Ureter (tissue), 1 donor: Measurements from ENCODE around the gene ZSCAN5A. TPM values are rescaled to one million over a fixed set of nuclear protein-coding genes. Genes with fewer than 3 reads are reported as not detected.
A peak's percentile ranks its signal among the peaks of the same experiment; 100 is the strongest.
"Not testable (repeated sequence)": the region's sequence is repeated elsewhere in the genome, so short reads cannot be mapped to it uniquely, and the experiment has no call there.

Experiments used
- DNase-seq: peaks from one replicate; pipeline ENCODE4 v3.0.0-alpha.2; 2020; ENCODE audit warnings: low spot score
- total RNA-seq: library from RNA; stranded (reverse); gene quantifications from one replicate; pipeline ENCODE4 v1.2.4, GENCODE V29; 2023
- donor health status: DM: yes; HTN: yes; CAD: no.

The ZSCAN5A gene, protein sequence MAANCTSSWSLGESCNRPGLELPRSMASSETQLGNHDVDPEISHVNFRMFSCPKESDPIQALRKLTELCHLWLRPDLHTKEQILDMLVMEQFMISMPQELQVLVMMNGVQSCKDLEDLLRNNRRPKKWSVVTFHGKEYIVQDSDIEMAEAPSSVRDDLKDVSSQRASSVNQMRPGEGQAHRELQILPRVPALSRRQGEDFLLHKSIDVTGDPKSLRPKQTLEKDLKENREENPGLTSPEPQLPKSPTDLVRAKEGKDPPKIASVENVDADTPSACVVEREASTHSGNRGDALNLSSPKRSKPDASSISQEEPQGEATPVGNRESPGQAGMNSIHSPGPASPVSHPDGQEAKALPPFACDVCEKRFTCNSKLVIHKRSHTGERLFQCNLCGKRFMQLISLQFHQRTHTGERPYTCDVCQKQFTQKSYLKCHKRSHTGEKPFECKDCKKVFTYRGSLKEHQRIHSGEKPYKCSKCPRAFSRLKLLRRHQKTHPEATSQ
- total RNA-seq, result 31.1 TPM

DNA sequence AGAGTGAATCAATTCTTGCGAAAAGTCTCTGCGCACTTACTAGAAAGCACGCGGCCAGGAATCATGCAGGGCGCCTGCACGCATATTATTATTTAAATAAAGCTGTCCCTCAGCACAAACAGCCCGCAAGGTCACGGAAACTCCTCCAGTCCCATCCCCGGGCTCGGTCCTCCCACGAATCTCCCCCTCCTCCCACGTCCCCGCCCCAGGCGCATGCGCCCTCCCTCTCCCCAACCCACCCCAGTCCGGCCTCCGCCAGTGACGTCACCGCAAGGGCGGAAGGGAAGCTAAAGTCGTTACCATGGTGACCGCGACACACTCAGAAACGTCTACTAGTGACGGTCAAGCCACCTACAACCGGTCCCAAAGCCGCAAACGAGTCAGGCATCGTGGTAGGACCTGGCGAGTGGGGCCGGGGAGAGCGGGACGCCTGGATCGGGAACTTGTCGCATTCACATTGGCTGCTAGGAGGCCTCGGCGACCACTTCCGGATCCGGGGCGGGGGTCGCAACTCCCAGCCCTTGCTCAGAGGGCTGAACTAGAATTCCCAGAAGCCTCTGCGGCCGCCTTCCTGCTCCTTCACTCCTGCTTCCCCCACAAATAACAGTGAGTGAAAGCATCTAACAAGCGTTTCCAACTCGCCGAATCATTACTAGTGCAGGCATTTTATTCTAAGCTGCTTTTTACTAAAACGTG lies at the start of gene ZSCAN5A:
Gene ZSCAN5A, minus strand, starts transcription at position 459 of the 696 bp plus-strand sequence. CDS start 89,793 bp downstream, outside the sequence.
- DNase-seq, result peak; percentile 98

DNA sequence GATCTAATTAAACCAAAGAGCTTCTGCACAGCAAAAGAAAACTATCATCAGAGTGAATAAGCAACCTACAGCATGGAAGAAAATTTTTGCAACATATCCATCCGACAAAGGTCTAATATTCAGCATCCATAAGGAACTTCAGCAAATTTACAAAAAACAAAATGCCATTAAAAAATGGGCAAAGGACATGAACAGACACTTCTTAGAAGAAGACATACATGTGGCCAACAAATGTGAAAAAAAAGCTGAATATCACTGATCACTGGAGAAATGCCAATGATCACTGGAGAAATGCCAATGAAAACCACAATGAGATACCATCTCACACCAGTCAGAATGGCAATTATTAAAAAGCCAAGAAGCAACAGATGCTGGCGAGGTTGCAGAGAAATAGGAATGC lies 46.2 kb upstream of the ZSCAN5A start:
- DNase-seq, result no peak

DNA sequence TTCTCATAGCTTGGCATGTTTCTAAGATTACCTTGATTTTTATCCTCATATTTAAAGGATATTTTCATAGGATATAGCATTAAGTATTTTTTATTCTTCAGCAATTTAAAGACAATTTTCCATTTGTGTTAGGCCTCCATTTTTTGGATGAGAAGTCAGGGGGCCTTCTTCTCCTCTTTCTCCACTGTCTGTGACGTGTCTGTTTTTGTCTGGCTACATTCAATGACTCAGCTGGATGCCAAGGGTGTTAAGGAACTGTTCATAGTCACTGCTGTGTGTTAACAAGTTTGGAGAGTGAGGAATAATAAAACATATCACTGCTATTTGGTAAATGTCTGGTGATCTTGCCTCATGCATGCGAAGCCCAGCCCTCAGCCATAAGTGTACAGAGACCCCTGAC lies 42.3 kb upstream of the ZSCAN5A start:
- no peak for DNase-seq

DNA sequence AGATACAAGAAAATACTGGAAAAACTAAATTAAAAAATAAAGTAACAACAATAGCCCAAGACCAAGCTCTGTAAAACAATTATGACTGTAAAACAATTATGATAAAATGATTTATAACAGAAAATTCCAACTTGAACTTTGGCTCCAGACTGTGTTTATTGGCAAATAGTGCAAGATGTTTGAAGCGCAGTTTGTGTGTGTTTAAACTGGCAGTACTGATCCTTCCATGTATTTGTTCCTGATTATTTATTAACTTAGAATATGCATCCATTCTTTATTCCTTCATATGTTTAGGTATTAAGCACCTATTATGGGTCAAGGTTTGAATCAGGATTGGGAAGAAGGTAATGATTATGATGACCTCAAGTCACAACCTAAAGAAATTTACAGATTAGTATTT lies 40.9 kb upstream of the ZSCAN5A start:
- DNase-seq, result no peak

DNA sequence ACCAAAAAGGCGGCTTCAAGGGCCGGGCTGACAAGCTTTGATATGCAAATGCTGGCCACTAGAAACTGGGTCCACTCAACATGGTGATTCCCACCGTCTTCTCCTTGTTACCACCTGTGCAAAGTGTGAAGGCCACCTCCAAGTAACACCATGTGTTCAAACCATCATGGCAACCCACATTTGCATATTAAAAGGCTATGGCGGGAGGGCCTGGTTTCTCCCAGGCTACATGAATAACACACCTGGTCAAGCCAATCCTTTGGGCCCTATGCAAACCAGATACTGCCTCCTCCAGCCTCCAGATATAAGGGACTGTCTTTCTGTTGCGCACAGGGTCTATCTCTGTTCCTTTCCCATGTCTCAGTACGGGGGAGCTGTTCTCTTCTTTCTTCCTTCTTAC lies 36.6 kb upstream of the ZSCAN5A start:
- no peak for DNase-seq

DNA sequence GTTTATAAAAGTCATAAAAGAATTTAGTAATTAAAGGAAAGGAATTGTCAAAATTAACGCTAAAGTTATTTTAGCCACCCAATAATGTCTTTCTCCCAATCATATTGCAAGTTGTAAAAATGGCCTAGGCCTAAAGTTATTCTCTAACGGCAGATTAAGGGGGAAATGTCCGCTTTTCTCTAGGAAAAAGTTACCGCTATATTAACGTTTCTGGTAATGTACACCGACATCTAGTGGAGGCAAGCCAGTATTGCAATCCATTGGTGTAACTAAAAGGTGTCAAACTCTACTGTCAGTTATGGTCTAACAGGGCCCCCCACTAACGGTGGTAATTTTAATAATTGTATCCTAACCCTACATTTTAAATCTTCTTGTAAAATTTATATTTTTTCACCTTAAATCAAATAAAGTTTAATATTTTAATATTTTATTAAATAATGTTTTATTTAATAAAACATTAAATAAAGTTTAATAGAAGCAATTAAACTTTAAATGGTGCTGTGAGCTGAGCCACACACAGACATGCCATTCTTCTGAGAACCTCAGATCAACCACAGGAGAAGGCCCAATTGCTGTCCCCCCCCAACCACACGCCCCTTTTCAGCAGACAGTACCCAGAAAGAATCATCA lies 35.9 kb upstream of the ZSCAN5A start:
- peak; percentile 44 for DNase-seq

DNA sequence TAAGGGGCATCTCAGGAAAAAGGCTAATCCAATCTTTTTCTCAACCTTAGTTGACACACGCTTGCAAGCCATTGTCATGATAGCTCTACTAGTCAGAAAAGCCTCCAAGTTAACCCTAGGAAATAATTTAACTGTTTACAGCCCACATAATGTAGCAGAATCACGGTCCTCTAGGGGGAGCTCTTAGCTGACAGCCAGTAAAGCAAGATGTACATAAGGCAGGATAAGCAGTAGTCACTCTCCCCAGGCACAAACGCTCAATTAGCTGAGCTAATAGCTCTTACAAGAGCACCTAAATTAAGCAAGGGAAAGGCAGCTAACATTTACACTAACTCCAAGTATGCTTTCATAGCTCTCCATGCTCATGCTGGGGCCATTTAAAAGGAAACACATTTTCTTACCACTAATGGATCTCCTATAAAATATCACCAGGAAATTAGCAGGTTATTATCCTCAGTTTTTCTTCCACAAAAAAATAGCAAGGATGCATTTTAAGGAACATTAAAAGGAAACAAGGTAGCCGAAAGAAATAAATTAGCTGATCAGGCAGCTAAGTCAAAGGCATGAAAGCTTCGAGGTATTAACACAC lies 33.7 kb upstream of the ZSCAN5A start:
- no peak for DNase-seq

DNA sequence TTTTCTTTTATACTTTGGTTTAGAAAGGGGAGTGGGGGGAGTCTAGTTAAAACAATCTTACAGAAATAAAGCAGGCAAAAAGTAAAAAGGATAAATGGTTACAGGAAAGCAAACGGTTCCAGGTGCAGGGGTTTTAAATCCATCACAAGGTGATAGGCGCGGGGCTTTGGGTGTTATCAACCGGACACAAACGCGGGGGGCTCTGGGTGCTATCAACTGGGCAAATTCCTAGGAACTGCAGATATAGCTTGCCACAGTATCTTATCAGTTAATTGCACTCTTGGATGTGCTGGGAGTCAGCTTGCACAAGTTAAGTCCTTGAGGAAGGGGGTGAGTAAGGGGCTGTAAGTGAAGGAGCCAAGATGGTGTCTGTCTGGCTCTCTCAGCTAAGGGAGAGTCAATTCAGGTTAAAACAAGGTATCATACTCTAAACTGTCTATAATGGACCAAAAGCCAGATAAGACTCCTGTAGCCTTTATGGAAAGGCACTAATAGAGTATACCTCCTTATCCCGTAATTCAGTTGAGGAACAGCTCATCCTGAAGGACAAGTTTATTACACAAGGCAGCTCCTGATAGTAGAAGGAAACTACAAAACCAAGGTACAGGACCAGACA lies 32.6 kb upstream of the ZSCAN5A start:
- no peak for DNase-seq

DNA sequence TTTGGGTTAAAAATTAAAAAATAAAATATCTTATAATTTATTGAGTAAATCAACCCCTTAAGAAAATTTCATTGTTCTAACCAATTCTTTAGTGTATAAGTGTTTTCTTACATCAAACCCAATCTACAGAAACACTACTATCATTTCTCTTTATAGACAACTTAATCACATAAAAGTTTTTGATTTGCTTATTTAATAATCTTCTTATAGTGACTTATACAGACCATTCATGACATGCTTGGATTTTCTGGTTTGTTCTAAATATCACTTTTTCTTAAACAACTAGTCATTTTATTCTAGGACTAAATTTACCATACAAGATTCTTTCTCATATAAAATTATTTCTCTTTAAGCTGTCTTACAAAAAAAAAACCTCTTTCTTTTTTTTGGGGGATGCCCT lies 27.3 kb upstream of the ZSCAN5A start:
- no peak for DNase-seq

DNA sequence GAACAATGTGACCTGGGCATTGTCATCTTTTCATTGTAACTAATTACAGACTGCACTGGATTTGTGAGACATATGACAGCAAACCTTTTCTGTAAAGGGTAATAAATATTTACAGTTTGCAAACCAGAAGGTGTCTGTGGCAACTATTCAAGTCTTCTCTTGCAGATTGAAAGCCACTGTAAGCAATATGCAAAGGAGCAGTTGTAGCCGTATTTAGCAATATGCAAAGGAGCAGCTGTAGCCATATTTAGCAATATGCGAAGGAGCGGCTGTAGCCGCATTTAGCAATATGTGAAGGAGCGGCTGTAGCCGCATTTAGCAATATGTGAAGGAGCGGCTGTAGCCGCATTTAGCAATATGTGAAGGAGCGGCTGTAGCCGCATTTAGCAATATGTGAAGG lies 24.4 kb upstream of the ZSCAN5A start:
- DNase-seq, result not testable (repeated sequence)

DNA sequence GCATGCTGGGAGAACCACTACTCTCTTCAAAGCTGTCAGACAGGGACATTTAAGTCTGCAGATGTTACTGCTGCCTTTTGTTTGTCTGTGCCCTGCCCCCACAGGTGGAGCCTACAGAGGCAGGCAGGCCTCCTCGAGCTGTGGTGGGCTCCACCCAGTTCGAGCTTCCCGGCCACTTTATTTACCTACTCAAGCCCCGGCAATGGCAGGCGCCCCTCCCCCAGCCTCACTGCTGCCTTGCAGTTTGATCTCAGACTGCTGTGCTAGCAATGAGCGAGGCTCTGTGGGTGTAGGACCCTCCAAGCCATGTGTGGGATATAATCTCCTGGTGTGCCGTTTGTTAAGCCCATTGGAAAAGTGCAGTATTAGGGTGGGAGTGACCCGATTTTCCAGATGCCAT lies 22.4 kb upstream of the ZSCAN5A start:
- DNase-seq, result not testable (repeated sequence)

DNA sequence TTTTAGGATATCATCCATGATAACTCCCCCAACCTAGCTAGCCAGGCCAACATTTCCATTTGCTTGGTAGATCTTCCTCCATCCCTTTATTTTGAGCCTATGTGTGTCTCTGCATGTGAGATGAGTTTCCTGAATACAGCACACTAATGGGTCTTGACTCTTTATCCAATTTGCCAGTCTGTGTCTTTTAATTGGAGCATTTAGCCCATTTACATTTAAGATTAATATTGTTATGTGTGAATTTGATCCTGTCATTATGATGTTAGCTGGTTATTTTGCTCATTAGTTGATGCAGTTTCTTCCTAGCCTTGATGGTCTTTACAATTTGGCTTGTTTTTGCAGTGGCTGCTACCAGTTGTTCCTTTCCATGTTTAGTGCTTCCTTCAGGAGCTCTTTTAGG lies 20.7 kb upstream of the ZSCAN5A start:
- DNase-seq, result not testable (repeated sequence)

DNA sequence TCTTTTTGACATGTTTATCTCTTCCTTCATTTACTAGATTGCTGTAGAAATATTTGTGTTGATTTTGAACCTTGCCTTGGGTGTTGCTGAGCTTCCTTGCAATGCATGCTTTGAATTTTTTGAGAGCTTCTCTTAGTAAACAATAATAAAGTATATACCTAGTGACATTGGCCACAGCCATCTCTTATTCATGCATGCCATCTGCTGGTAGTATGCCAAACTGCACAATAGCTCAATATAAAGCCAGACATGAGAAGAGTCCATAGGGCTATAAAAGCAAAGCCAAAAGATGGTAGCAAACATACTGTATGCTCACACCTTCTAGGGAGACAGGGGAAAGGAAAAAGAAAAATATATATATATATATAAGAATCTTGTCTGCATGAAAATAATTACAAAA lies 18.9 kb upstream of the ZSCAN5A start:
- DNase-seq, result no peak

DNA sequence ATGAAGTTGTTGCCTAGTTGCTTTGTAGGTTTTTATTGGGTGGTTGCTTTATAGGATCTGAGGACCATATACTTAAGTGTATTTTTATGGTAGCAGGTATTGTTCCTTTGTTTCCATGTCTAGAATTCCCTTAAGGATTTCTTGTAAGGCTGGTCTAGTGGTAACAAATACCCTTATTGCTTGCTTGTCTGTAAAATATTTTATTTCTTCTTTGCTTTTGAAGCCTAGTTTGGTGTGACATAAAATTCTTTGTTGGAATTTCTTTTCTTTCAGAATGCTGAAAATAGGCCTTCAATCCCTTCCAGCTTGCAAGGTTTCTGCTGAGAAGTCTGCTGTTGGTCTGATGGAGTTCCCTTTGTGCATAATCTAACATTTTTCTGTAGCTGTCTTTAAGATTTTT lies 18.1 kb upstream of the ZSCAN5A start:
- no peak for DNase-seq

DNA sequence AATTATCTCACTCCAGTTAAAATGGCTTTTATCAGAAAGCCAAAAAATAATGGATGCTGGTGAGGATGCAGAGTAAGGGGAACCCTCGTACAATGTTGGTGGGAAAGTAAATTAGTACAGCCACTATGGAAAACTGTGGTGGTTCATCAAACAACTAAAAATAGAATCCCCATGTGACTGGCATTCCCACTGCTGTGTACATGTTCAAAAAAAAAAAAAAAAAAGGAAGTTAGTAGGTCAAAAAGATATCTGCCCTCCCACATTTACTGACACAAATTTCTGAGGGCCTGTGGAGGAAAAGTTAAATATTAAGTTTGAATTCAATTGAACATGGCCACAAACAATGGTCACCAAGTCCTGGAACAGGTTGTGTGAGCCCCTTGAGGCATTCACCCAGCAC lies 9.8 kb upstream of the ZSCAN5A start:
- DNase-seq, result no peak

DNA sequence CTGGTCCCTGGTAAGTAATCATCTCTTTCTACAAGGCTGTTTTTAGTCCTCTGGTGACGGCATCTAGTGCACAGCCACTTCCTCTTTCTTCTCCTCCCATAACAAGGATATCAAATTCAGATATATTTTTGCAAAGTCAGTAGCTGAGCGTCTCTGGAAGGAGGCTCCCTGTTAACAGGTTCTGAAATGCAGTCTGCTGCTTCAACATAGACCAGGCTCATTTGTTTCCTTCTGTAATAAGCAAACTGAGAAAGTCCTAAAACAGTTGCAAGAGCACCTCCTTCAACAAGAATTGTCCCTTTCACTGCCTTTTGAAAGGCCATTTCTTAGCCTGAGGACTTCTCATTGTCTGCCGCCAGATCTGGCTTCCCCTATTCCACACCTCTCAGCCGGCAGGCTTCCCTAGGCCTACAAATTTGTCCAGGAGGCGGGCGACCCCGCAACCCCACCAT lies 7.4 kb upstream of the ZSCAN5A start:
- DNase-seq, result no peak

DNA sequence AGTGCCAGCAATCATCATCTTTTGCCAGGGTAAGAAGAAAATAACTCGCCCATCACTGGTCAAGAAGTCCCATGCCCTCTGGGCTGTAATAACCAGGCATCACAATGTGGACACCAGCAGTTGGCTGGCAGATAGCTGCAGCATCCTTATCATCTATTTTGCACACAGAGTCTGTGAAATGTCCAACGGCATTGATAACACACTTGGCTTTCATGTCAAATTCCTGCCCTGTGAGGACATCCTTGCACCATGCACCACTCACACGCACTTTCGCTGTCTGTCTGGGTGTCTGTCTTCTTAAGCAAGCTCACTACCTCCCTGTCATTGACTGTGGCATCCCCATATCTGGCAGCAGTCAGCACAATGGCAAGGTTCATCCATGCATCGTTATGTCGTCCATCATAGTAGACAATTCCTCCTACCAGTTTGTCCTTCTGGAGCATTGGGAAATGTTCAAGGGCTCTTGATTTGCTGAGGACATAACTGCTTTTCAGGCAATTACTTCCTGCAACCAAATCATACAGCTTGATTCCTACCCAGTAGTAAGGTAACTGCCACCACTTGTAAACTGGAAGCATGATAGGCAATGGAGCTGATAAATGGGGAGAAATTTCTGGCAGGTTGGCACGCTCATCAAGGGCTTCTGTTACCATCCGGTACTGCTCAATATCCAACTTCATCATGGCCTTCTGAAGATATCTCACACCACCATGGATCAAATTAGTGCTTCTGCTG lies 6.8 kb upstream of the ZSCAN5A start:
- no peak for DNase-seq

DNA sequence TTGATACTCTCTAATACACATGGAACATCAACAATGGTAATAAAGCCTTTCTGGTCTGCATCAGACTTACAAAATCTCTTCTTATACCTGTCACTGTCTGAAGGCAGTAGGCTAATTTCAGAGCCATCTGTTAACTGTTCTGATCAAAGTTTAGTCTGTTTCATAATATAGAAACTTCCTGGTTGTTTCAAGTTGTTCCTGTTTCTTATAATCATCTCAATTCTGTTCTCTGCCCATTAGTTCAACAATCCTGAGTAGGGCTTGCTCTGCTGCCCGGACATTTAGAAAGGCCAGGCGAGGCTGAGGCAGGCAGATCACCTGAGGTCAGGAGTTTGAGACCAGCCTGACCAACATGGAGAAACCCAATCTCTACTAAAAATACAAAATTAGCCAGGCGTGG lies 5.4 kb upstream of the ZSCAN5A start:
- no peak for DNase-seq

DNA sequence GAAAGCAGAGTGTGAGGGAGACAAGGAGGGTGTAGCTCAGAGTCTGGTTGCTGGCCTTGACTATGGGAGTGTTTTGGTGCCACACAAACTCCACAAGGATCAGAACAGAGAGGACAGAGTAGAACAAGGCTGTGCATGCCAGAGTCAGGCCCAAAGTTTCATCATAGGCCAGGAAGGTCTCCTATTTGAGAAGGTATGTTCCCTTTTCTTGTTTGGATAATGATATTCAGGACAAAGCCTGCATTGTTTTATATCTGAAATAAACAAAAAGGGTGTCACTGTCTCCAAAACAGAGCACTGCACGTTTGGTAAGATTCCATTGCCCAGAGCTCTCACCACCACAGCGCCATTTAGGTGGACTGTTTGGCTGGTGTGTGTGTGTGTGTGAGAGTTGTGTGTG lies 3.1 kb upstream of the ZSCAN5A start:
- DNase-seq, result no peak

DNA sequence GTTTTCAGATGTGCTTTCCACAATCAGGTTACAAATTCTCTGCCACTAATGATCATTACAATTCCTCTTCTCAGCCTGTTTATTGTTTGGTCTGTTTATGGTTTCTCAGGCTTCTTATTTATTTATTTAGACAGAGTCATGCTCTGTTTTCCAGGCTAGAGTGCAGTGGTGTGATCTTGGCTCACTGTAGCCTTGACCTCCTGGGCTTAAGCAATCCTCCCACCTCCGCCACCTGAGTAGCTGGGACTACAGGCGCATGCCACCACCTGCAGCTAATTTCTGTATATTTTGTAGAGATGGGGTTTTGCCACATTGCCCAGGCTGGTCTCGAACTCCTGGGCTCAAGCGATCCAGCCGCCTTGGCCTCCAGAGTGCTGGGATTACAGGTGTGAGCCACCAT lies 2.1 kb upstream of the ZSCAN5A start:
- no peak for DNase-seq
